B cell (primary cell): Measurements from ENCODE around the gene ARRB1. TPM values are rescaled to one million over a fixed set of nuclear protein-coding genes. Genes with fewer than 3 reads are reported as not detected.

Source experiments
- ATAC-seq: fragments of 200-7000 bp; cut with Tn5 transposase; one replicate; pipeline ENCODE4 v1.10.0; 2021; ENCODE audit warnings: low read depth, mild to moderate bottlenecking, moderate number of reproducible peaks, moderate library complexity
- CTCF ChIA-PET: fragments of 350-600 bp; sonication (Branson Sonifier 250); formaldehyde crosslinking; loops from one replicate; lab custom pipeline; 2021; ENCODE audit warnings: antibody characterized with exemption, inconsistent platforms; lab: Charles Lee
- POLR2A ChIA-PET: fragments of 350-600 bp; sonication (Branson Sonifier 250); formaldehyde crosslinking; loops from one replicate; lab custom pipeline; 2021; ENCODE audit warnings: antibody characterized with exemption; lab: Charles Lee
- DNase-seq: peaks from one replicate; pipeline ENCODE4 v3.0.0; 2013
- H2AFZ ChIP-seq: 2 replicates; pipeline ENCODE4 v1.6.1; 2012; ENCODE audit warnings: mild to moderate bottlenecking, low read depth, low read length; ENCODE audit not compliant: insufficient read depth, poor library complexity, severe bottlenecking
- H3K27ac ChIP-seq, 2 donors: 1 replicate in 1 of 2; 2 replicates in 1 of 2; pipeline ENCODE4 v1.5.1; 2012 to 2013; ENCODE audit warnings: low read length in 2 of 2, mild to moderate bottlenecking in 2 of 2, moderate library complexity in 1 of 2
- H3K27me3 ChIP-seq, 4 experiments: fragments of 200-600 bp in 1 of 4; sonication (generic) in 1 of 4; replicated peaks in 1 of 4; 1 replicate in 2 of 4; 2 replicates in 2 of 4; pipeline versions ENCODE4 v1.6.1 to v1.7.0; 2013 to 2016; ENCODE audit warnings: low read length in 3 of 4, mild to moderate bottlenecking in 2 of 4, mixed read lengths in 1 of 4, moderate library complexity in 1 of 4; ENCODE audit not compliant: insufficient read depth in 4 of 4, control insufficient read depth in 3 of 4; ENCODE audit errors: control extremely low read depth in 1 of 4
- H3K36me3 ChIP-seq, 2 experiments: replicated peaks in 1 of 2; 1 replicate in 1 of 2; 2 replicates in 1 of 2; pipeline versions ENCODE4 v1.6.1 to v1.7.1; 2013; ENCODE audit warnings: low read length in 1 of 2; ENCODE audit not compliant: insufficient read depth in 2 of 2, control insufficient read depth in 1 of 2; ENCODE audit errors: control extremely low read depth in 1 of 2, extremely low read depth in 1 of 2
- H3K4me1 ChIP-seq, 2 donors: fragments of 200-600 bp in 1 of 2; sonication (generic) in 1 of 2; 1 replicate in 1 of 2; 2 replicates in 1 of 2; pipeline versions ENCODE4 v1.5.1 to v1.6.1; 2013 to 2017; ENCODE audit warnings: low read length in 2 of 2; ENCODE audit not compliant: control insufficient read depth in 2 of 2, insufficient read depth in 2 of 2
- H3K4me2 ChIP-seq: replicated peaks from 2 replicates; pipeline ENCODE3; 2012; ENCODE audit warnings: mild to moderate bottlenecking, low read depth, low read length; ENCODE audit not compliant: poor library complexity, severe bottlenecking
- H3K4me3 ChIP-seq, 5 experiments: fragments of 200-600 bp in 1 of 5; sonication (generic) in 1 of 5; 1 replicate in 3 of 5; 2 replicates in 2 of 5; pipeline versions ENCODE4 v1.5.1 to v1.7.0; 2011 to 2016; ENCODE audit warnings: low read length in 4 of 5, mild to moderate bottlenecking in 4 of 5, low read depth in 2 of 5, control low read depth in 1 of 5, moderate library complexity in 1 of 5; ENCODE audit not compliant: insufficient read depth in 1 of 5; ENCODE audit errors: control extremely low read depth in 1 of 5, extremely low read depth in 1 of 5
- H3K79me2 ChIP-seq: fragments of 200-600 bp; sonication (generic); one replicate; pipeline ENCODE4 v1.6.0; 2016; ENCODE audit warnings: low read length; ENCODE audit not compliant: control insufficient read depth, insufficient read depth
- H3K9ac ChIP-seq: fragments of 200-600 bp; sonication (generic); 2 replicates; pipeline ENCODE4 v1.6.1; 2017; ENCODE audit warnings: mild to moderate bottlenecking, low read length, moderate library complexity
- H3K9me3 ChIP-seq, 3 donors: one replicate each; pipeline versions ENCODE4 v1.6.1 to v1.7.1; 2013; ENCODE audit warnings: low read length in 2 of 3; ENCODE audit not compliant: control insufficient read depth in 2 of 3, insufficient read depth in 1 of 3; ENCODE audit errors: control extremely low read depth in 1 of 3
- H4K20me1 ChIP-seq: 2 replicates; pipeline ENCODE4 v1.6.0; 2012; ENCODE audit warnings: mild to moderate bottlenecking, low read length; ENCODE audit not compliant: insufficient read depth, control insufficient read depth, poor library complexity, severe bottlenecking
- H3K27ac Mint-ChIP-seq: one replicate; pipeline ENCODE4 v1.8.0; 2021; ENCODE audit warnings: mixed read lengths
- H3K27me3 Mint-ChIP-seq: one replicate; pipeline ENCODE4 v1.8.0; 2021; ENCODE audit warnings: mixed read lengths
- H3K4me1 Mint-ChIP-seq: one replicate; pipeline ENCODE4 v1.8.0; 2021; ENCODE audit warnings: mixed read lengths
- H3K4me3 Mint-ChIP-seq: one replicate; pipeline ENCODE4 v1.8.0; 2021; ENCODE audit warnings: mixed read lengths
- H3K9me3 Mint-ChIP-seq: one replicate; pipeline ENCODE4 v1.8.0; 2022; ENCODE audit warnings: mixed read lengths; ENCODE audit not compliant: insufficient read depth
- EZH2 ChIP-seq: IDR thresholded peaks from 2 replicates; pipeline ENCODE4 v1.6.1; 2012; ENCODE audit warnings: borderline replicate concordance, low read depth, mild to moderate bottlenecking, moderate library complexity, low read length; ENCODE audit not compliant: insufficient read depth, poor library complexity, severe bottlenecking
- WGBS: methylation state at CpG from one replicate; pipeline ENCODE4 v1.1.5; 2013; ENCODE audit warnings: missing lambda C conversion rate; ENCODE audit not compliant: insufficient coverage; 5-methylcytosine and 5-hydroxymethylcytosine counted together
- intact Hi-C: fragments of 100-400 bp; cut with micrococcal nuclease; formaldehyde crosslinking; loops from one replicate; pipeline ENCODE4 v1.10.0; 2022
- polyA plus RNA-seq: library from polyadenylated mRNA; depleted of rRNA; stranded (reverse); fragments of >200 nt; gene quantifications from 2 replicates; pipeline ENCODE4 v1.2.3, GENCODE V29; 2012
- total RNA-seq, 2 donors: library from RNA; stranded (reverse); fragments of 120-200 nt in 1 of 2; gene quantifications; 1 replicate in 1 of 2; 2 replicates in 1 of 2; pipeline versions ENCODE4 v1.2.3 to v1.2.4, GENCODE V29; 2013 to 2022
- TF ChIP-seq, protein P1 (sequence below): fragments of 200-600 bp; IDR thresholded peaks from one replicate; pipeline ENCODE4 v1.8.0; 2022; ENCODE audit warnings: antibody characterized with exemption, mild to moderate bottlenecking

The ARRB1 gene
- total and polyA plus RNA-seq, 2 donors (not counting 1 experiment from before 2014, with no cell fraction given) = 1.0 to 1.9 TPM

DNA sequence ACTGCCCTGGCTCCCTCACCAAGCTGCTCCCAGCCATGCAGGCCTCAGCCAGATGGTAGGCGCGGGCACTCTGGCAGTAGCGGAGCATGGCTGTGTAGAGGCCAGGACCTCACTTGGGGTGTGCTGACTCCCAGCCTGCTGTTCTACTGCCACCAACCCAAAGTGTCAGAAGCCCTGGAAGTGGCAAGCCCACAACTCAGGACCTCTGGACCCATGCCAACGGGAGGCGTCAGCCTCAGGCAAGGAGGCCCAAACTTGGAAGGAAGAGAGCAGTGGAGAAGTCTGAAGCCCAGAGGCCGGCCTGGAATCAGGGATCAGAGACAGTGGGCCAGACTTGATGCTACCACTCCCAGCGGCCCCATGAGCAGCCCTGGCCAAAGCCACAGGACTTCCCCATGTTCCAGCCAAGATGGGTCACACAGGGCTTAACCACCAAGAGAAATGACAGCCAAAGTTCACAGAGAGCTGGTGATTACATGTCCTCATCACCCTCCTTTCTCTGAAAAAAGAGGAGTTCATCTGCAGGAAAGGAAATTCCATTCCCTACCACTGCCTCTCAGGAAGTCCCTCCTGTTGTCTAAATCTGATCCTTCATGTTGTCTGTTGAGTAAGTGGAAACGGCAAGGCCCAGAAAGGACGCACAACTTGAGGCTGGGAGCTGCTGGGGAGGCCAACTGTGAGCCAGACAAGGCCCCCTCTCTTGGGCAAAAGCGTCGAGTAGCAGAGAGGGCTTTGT is 4.4 kb downstream of the ARRB1 start:
- POLR2A ChIA-PET = no interaction called here
- H3K9ac ChIP-seq = no peak overlapping the region
- no peaks in the 10 kb centered on the region for H3K9me3 ChIP-seq
- H3K79me2 ChIP-seq = no peaks in the 10 kb centered on the region
- DNase-seq = no peak
- Mint-ChIP-seq H3K27me3 (peaks cover 6% of the 10 kb centered on the region), H3K4me1 (peaks cover 31% of the 10 kb centered on the region), H3K4me3 (no peak overlapping the region), H3K9me3 (no peaks in the 10 kb centered on the region), H3K27ac (no peak overlapping the region)
- no peak overlapping the region for H3K27ac ChIP-seq
- 74% methylated on average over 9 of the region's 11 CpGs for WGBS
- intact Hi-C loops = no loop called here
- no peaks in the 10 kb centered on the region for H3K36me3 ChIP-seq
- ATAC-seq = no peak
- H2AFZ ChIP-seq = no peak overlapping the region
- TF ChIP-seq, protein P1, sequence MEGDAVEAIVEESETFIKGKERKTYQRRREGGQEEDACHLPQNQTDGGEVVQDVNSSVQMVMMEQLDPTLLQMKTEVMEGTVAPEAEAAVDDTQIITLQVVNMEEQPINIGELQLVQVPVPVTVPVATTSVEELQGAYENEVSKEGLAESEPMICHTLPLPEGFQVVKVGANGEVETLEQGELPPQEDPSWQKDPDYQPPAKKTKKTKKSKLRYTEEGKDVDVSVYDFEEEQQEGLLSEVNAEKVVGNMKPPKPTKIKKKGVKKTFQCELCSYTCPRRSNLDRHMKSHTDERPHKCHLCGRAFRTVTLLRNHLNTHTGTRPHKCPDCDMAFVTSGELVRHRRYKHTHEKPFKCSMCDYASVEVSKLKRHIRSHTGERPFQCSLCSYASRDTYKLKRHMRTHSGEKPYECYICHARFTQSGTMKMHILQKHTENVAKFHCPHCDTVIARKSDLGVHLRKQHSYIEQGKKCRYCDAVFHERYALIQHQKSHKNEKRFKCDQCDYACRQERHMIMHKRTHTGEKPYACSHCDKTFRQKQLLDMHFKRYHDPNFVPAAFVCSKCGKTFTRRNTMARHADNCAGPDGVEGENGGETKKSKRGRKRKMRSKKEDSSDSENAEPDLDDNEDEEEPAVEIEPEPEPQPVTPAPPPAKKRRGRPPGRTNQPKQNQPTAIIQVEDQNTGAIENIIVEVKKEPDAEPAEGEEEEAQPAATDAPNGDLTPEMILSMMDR = no peak
- TF ChIP-seq EZH2 = no peak
- CTCF ChIA-PET = no interaction called here
- no peak overlapping the region for H3K4me2 ChIP-seq
- H3K27me3 ChIP-seq = peaks cover 0 to 3% (median 0%) of the 10 kb centered on the region in 4 experiments
- peaks cover 5 to 15% of the 10 kb centered on the region in 2 donors for H3K4me1 ChIP-seq
- no peaks in the 10 kb centered on the region for H4K20me1 ChIP-seq
- H3K4me3 ChIP-seq = no peak overlapping the region

DNA sequence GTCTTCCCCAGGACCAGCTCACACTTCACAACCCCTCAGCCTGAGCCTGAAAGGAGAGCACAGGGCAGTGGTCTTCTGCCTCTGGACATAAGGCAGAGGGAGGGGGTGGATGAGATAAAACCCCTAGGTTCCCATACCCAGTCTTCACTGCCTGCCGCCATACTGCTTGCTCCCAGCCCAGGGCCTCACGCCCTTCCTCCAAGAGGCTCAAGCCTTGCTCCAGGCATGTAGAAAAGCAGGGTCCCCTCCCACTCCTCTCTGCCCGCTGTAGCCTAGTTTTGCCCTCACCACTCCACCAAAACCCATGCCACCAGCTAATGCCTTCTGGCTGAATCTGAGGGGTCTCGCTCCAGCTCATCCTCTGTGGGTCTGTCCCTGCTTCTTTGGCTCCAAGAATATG is 5.2 kb downstream of the ARRB1 start:
- H3K27ac ChIP-seq = no peak overlapping the region
- CTCF ChIA-PET = no interaction called here

More for the DNA sequence above, 5.2 kb downstream of the ARRB1 start:
- Mint-ChIP-seq H3K4me1 (peaks cover 31% of the 10 kb centered on the region), H3K27me3 (peaks cover 6% of the 10 kb centered on the region), H3K4me3 (no peak overlapping the region), H3K9me3 (no peaks in the 10 kb centered on the region), H3K27ac (peak overlapping the region; percentile 61)
- DNase-seq = no peak
- no peaks in the 10 kb centered on the region for H3K9me3 ChIP-seq
- ATAC-seq = no peak
- no peak overlapping the region for H2AFZ ChIP-seq
- POLR2A ChIA-PET = no interaction called here
- H3K79me2 ChIP-seq = no peaks in the 10 kb centered on the region
- H3K4me2 ChIP-seq = no peak overlapping the region
- H3K4me1 ChIP-seq = peaks cover 5 to 15% of the 10 kb centered on the region in 2 donors
- intact Hi-C loops = no loop called here
- H3K4me3 ChIP-seq = no peak overlapping the region
- no peaks in the 10 kb centered on the region for H4K20me1 ChIP-seq
- WGBS = 92% methylated on average over 4 of the region's 4 CpGs
- no peaks in the 10 kb centered on the region for H3K27me3 ChIP-seq
- H3K36me3 ChIP-seq = no peaks in the 10 kb centered on the region
- no peak for TF ChIP-seq EZH2
- TF ChIP-seq, protein P1 = no peak
- no peak overlapping the region for H3K9ac ChIP-seq
